SU-DHL-6 (cell line): ENCODE measurements around the gene BCKDHB.

Source experiments
- CTCF ChIP-seq: fragments of 200-600 bp; sonication (generic); IDR thresholded peaks from one replicate; pipeline ENCODE4 v1.5.1; 2017; ENCODE audit warnings: antibody characterized with exemption, mild to moderate bottlenecking, low read length, moderate library complexity; ENCODE audit not compliant: insufficient read depth, poor library complexity, severe bottlenecking
- EZH2phosphoT487 ChIP-seq: fragments of 200-600 bp; sonication (generic), shearing (Covaris generic); conservative IDR thresholded peaks from 2 replicates; pipeline ENCODE4 v1.6.1; 2018; ENCODE audit warnings: mild to moderate bottlenecking, antibody characterized with exemption, low read length, moderate library complexity, mixed read lengths

DNA sequence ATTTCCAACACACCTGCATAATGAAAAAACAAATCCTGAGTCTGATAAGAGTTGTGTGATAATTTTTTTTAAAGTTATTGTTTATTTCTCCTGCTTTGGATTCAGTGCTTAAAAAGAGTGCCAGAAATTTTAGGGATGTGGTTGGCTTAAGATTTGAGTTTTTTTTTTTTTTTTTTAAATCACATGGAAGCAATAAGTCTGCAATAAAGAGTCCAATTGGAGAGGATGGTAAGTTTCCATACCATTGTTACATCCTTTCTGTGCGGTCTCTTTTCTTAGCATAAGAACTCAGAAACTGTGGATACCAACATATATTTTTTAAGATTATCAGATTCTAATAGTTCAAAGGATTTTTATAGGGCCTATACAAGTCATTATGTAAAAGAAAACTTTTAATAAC lies 171.0 kb downstream of the BCKDHB start:
- TF ChIP-seq CTCF = no peak
- TF ChIP-seq EZH2phosphoT487 = no peak
